Liver (tissue), 9 donors: Measurements from ENCODE around the gene FLRT2. TPM values are rescaled to one million over a fixed set of nuclear protein-coding genes. Genes with fewer than 3 reads are reported as not detected.

Experiments used
- DNase-seq: peaks from one replicate; pipeline ENCODE4 v3.0.0-alpha.2; 2017; ENCODE audit warnings: low spot score
- H3K27ac ChIP-seq, 2 donors: one replicate each; pipeline ENCODE4 v1.7.0; 2013; ENCODE audit warnings: inconsistent platforms in 2 of 2, low read length in 2 of 2, control low read depth in 1 of 2, low read depth in 1 of 2, mild to moderate bottlenecking in 1 of 2
- H3K27me3 ChIP-seq, 4 donors: one replicate each; pipeline versions ENCODE4 v1.6.1 to v1.7.0; 2013; ENCODE audit warnings: low read length in 3 of 4, inconsistent platforms in 1 of 4, mild to moderate bottlenecking in 1 of 4, moderate library complexity in 1 of 4; ENCODE audit not compliant: control insufficient read depth in 4 of 4, insufficient read depth in 4 of 4
- H3K36me3 ChIP-seq, 4 donors: one replicate each; pipeline versions ENCODE4 v1.6.1 to v1.7.0; 2013; ENCODE audit warnings: low read length in 3 of 4, mild to moderate bottlenecking in 3 of 4, low read depth in 1 of 4, moderate library complexity in 1 of 4; ENCODE audit not compliant: control insufficient read depth in 4 of 4, insufficient read depth in 3 of 4
- H3K4me1 ChIP-seq, 4 donors: one replicate each; pipeline versions ENCODE4 v1.6.1 to v1.7.0; 2013; ENCODE audit warnings: low read length in 3 of 4, mild to moderate bottlenecking in 3 of 4, moderate library complexity in 1 of 4; ENCODE audit not compliant: control insufficient read depth in 4 of 4, insufficient read depth in 4 of 4
- H3K4me3 ChIP-seq, 3 donors: one replicate each; pipeline versions ENCODE4 v1.6.1 to v1.7.0; 2013; ENCODE audit warnings: low read length in 3 of 3, control low read depth in 1 of 3, low read depth in 1 of 3, mild to moderate bottlenecking in 1 of 3
- H3K9ac ChIP-seq, 2 donors: one replicate each; pipeline ENCODE4 v1.7.0; 2013; ENCODE audit warnings: low read length in 2 of 2, mild to moderate bottlenecking in 2 of 2, moderate library complexity in 2 of 2, control low read depth in 1 of 2, low read depth in 1 of 2
- H3K9me3 ChIP-seq, 4 donors: one replicate each; pipeline versions ENCODE4 v1.6.1 to v1.7.0; 2013; ENCODE audit warnings: low read length in 3 of 4; ENCODE audit not compliant: control insufficient read depth in 4 of 4
- EGR1 ChIP-seq, 2 donors: IDR thresholded peaks; 2 replicates each; pipeline ENCODE4 v1.6.1; 2016 to 2018; ENCODE audit warnings: antibody characterized with exemption in 2 of 2, low read depth in 2 of 2
- FOXA1 ChIP-seq: IDR thresholded peaks from 2 replicates; pipeline ENCODE4 v1.6.1; 2016; ENCODE audit warnings: antibody characterized with exemption
- FOXA2 ChIP-seq: IDR thresholded peaks from 2 replicates; pipeline ENCODE4 v1.6.1; 2016; ENCODE audit warnings: antibody characterized with exemption
- GABPA ChIP-seq, 2 donors: IDR thresholded peaks in 1 of 2; conservative IDR thresholded peaks in 1 of 2; 2 replicates each; pipeline ENCODE4 v1.6.1; 2016; ENCODE audit warnings: antibody characterized with exemption in 2 of 2, mild to moderate bottlenecking in 1 of 2, moderate library complexity in 1 of 2
- HNF4A ChIP-seq, 2 donors: conservative IDR thresholded peaks; 2 replicates each; pipeline ENCODE4 v1.6.1; 2016; ENCODE audit warnings: antibody characterized with exemption in 2 of 2, mild to moderate bottlenecking in 2 of 2
- HNF4G ChIP-seq: IDR thresholded peaks from 2 replicates; pipeline ENCODE4 v1.6.1; 2016; ENCODE audit warnings: antibody characterized with exemption
- JUND ChIP-seq, 2 donors: IDR thresholded peaks; 2 replicates each; pipeline ENCODE4 v1.6.1; 2016; ENCODE audit warnings: antibody characterized with exemption in 2 of 2
- NR2F2 ChIP-seq: IDR thresholded peaks from 2 replicates; pipeline ENCODE4 v1.6.1; 2016; ENCODE audit warnings: antibody characterized with exemption
- RAD21 ChIP-seq, 2 donors: IDR thresholded peaks; 2 replicates each; pipeline ENCODE4 v1.6.1; 2016; ENCODE audit warnings: antibody characterized with exemption in 2 of 2, mild to moderate bottlenecking in 2 of 2
- RXRA ChIP-seq, 2 donors: IDR thresholded peaks; 2 replicates each; pipeline ENCODE4 v1.6.1; 2017 to 2018; ENCODE audit warnings: antibody characterized with exemption in 2 of 2, mild to moderate bottlenecking in 1 of 2
- SP1 ChIP-seq: IDR thresholded peaks from 2 replicates; pipeline ENCODE4 v1.6.1; 2018; ENCODE audit warnings: antibody characterized with exemption, mild to moderate bottlenecking
- TAF1 ChIP-seq: conservative IDR thresholded peaks from 2 replicates; pipeline ENCODE4 v1.6.1; 2016; ENCODE audit warnings: antibody characterized with exemption, mild to moderate bottlenecking
- YY1 ChIP-seq: IDR thresholded peaks from 2 replicates; pipeline ENCODE4 v1.6.1; 2016; ENCODE audit warnings: antibody characterized with exemption, mild to moderate bottlenecking
- WGBS: extraction: QIAGEN DNeasy Blood & Tissue Kit; methylation state at CpG from one replicate; pipeline ENCODE4 v1.1.7; 2013; 5-methylcytosine and 5-hydroxymethylcytosine counted together
- polyA plus RNA-seq, 2 donors: library from polyadenylated mRNA; stranded (reverse) in 1 of 2; unstranded in 1 of 2; fragments of 200-250 nt in 1 of 2; fragments of >200 nt in 1 of 2; fragmentation: Nextera tagmentation in 1 of 2; extraction: Ambion mirVana in 1 of 2; gene quantifications; one replicate each; pipeline versions ENCODE4 v1.2.1 to v1.2.3, GENCODE V29; 2013 to 2015
- total RNA-seq, 2 donors: library from RNA; depleted of rRNA; stranded (reverse); fragments of >200 nt; gene quantifications; one replicate each; pipeline ENCODE4 v1.2.3, GENCODE V29; 2014
- TF ChIP-seq, protein P1 (sequence below): fragments of 150-350 bp; IDR thresholded peaks from 2 replicates; pipeline ENCODE4 v1.5.1; 2017; ENCODE audit warnings: improper control_type of control experiment, low read depth, low read length; ENCODE audit not compliant: missing input control
- TF ChIP-seq, protein P2 (sequence below): IDR thresholded peaks from 2 replicates; pipeline ENCODE4 v1.6.1; 2016; ENCODE audit warnings: antibody characterized with exemption, mild to moderate bottlenecking
- TF ChIP-seq, protein P3 (sequence below): IDR thresholded peaks from 2 replicates; pipeline ENCODE4 v1.6.1; 2016; ENCODE audit warnings: antibody characterized with exemption
- TF ChIP-seq, protein P4 (sequence below): IDR thresholded peaks from 2 replicates; pipeline ENCODE4 v1.6.1; 2016; ENCODE audit warnings: antibody characterized with exemption
- TF ChIP-seq, protein P5 (sequence below): IDR thresholded peaks from 2 replicates; pipeline ENCODE4 v1.6.1; 2016; ENCODE audit warnings: antibody characterized with exemption
- donor health status: healthy.
- donor health status: healthy.
- donor health status: healthy.
- donor health status: healthy.
- donor health status: healthy.

Gene FLRT2
- total and polyA plus RNA-seq, 4 donors, result 0.90 to 8.2 (median 1.8) TPM

DNA sequence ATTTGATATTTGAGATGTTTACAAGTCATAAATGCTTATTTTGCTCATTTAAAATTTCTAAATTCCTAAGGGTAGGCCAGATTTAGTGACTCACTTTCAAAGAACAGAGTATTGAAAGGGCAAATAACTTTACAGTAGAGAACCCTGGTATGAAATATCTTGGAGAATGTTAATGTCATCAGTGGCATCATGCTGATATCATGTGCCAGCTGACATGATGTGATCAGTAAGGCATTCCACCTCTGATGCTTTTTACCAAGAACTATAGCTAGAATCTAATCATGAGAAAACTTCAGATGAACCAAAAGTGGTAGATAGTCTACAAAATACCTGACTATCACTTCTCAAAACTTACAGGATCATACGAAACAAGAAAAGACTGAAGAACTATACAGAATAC lies 2.9 kb upstream of the FLRT2 start:
- peaks cover 5 to 31% (median 25%) of the 10 kb centered on the region in 4 donors for H3K4me1 ChIP-seq
- TF ChIP-seq RAD21 (IDR thresholded peaks at IDR 0.05), result no peak
- TF ChIP-seq NR2F2, result no peak
- TF ChIP-seq JUND (IDR thresholded peaks at IDR 0.05), result no peak
- no peak for TF ChIP-seq SP1
- TF ChIP-seq, protein P1, sequence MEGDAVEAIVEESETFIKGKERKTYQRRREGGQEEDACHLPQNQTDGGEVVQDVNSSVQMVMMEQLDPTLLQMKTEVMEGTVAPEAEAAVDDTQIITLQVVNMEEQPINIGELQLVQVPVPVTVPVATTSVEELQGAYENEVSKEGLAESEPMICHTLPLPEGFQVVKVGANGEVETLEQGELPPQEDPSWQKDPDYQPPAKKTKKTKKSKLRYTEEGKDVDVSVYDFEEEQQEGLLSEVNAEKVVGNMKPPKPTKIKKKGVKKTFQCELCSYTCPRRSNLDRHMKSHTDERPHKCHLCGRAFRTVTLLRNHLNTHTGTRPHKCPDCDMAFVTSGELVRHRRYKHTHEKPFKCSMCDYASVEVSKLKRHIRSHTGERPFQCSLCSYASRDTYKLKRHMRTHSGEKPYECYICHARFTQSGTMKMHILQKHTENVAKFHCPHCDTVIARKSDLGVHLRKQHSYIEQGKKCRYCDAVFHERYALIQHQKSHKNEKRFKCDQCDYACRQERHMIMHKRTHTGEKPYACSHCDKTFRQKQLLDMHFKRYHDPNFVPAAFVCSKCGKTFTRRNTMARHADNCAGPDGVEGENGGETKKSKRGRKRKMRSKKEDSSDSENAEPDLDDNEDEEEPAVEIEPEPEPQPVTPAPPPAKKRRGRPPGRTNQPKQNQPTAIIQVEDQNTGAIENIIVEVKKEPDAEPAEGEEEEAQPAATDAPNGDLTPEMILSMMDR, result no peak
- TF ChIP-seq EGR1 (IDR thresholded peaks at IDR 0.05; ENCODE audit: low read depth in 2 of 2), result no peak
- TF ChIP-seq FOXA1, result no peak
- TF ChIP-seq HNF4G, result no peak
- TF ChIP-seq RXRA (IDR thresholded peaks at IDR 0.05), result no peak
- TF ChIP-seq, protein P2, sequence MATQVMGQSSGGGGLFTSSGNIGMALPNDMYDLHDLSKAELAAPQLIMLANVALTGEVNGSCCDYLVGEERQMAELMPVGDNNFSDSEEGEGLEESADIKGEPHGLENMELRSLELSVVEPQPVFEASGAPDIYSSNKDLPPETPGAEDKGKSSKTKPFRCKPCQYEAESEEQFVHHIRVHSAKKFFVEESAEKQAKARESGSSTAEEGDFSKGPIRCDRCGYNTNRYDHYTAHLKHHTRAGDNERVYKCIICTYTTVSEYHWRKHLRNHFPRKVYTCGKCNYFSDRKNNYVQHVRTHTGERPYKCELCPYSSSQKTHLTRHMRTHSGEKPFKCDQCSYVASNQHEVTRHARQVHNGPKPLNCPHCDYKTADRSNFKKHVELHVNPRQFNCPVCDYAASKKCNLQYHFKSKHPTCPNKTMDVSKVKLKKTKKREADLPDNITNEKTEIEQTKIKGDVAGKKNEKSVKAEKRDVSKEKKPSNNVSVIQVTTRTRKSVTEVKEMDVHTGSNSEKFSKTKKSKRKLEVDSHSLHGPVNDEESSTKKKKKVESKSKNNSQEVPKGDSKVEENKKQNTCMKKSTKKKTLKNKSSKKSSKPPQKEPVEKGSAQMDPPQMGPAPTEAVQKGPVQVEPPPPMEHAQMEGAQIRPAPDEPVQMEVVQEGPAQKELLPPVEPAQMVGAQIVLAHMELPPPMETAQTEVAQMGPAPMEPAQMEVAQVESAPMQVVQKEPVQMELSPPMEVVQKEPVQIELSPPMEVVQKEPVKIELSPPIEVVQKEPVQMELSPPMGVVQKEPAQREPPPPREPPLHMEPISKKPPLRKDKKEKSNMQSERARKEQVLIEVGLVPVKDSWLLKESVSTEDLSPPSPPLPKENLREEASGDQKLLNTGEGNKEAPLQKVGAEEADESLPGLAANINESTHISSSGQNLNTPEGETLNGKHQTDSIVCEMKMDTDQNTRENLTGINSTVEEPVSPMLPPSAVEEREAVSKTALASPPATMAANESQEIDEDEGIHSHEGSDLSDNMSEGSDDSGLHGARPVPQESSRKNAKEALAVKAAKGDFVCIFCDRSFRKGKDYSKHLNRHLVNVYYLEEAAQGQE, result no peak
- no peak for TF ChIP-seq HNF4A (conservative IDR thresholded peaks at IDR 0.05)
- TF ChIP-seq, protein P3, sequence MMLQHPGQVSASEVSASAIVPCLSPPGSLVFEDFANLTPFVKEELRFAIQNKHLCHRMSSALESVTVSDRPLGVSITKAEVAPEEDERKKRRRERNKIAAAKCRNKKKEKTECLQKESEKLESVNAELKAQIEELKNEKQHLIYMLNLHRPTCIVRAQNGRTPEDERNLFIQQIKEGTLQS, result no peak
- no peak for TF ChIP-seq FOXA2
- no peak for TF ChIP-seq TAF1
- no peak for TF ChIP-seq GABPA (IDR thresholded peaks at IDR 0.05 in 1 of 2, conservative IDR thresholded peaks at IDR 0.05 in 1 of 2)
- TF ChIP-seq, protein P4, sequence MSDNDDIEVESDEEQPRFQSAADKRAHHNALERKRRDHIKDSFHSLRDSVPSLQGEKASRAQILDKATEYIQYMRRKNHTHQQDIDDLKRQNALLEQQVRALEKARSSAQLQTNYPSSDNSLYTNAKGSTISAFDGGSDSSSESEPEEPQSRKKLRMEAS, result no peak
- TF ChIP-seq YY1, result no peak
- TF ChIP-seq, protein P5, sequence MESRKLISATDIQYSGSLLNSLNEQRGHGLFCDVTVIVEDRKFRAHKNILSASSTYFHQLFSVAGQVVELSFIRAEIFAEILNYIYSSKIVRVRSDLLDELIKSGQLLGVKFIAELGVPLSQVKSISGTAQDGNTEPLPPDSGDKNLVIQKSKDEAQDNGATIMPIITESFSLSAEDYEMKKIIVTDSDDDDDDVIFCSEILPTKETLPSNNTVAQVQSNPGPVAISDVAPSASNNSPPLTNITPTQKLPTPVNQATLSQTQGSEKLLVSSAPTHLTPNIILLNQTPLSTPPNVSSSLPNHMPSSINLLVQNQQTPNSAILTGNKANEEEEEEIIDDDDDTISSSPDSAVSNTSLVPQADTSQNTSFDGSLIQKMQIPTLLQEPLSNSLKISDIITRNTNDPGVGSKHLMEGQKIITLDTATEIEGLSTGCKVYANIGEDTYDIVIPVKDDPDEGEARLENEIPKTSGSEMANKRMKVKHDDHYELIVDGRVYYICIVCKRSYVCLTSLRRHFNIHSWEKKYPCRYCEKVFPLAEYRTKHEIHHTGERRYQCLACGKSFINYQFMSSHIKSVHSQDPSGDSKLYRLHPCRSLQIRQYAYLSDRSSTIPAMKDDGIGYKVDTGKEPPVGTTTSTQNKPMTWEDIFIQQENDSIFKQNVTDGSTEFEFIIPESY, result no peak
- no peak overlapping the region for H3K27ac ChIP-seq
- H3K9ac ChIP-seq, result no peak overlapping the region
- no peaks in the 10 kb centered on the region for H3K36me3 ChIP-seq
- DNase-seq, result no peak
- WGBS, result 86% methylated on average over 1 of the region's 1 CpG
- H3K9me3 ChIP-seq, result no peaks in the 10 kb centered on the region
- peaks cover 2 to 15% (median 6%) of the 10 kb centered on the region in 4 donors for H3K27me3 ChIP-seq
- H3K4me3 ChIP-seq, result no peak overlapping the region
